ENCODE measurements around the gene LIN9. TPM values are rescaled to one million over a fixed set of nuclear protein-coding genes. Genes with fewer than 3 reads are reported as not detected.
"Not testable (repeated sequence)": the region's sequence is repeated elsewhere in the genome, so short reads cannot be mapped to it uniquely, and the experiment has no call there.

The LIN9 gene
- total and polyA plus RNA-seq, 2 donors from 2014 or later, result 0.73 to 2.7 TPM

DNA sequence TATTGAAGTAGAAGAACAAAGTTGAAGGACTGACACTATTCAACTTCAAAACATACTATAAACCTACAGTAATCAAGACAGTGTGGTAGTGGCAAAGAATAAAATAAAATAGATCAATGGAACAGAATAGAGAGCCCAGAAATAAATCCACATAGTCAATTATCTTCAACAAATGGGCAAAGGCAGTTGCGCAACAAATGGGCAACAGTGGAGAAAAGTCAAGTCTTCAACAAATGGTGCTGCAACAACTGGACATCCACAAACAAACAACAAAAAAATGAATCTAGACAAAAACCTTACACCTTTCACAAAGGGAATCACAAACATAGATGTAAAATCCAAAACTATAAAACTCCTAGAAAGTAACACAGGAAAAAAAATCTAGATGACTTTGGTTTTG is 47.1 kb downstream of the LIN9 start:
- TF ChIP-seq, protein P1, sequence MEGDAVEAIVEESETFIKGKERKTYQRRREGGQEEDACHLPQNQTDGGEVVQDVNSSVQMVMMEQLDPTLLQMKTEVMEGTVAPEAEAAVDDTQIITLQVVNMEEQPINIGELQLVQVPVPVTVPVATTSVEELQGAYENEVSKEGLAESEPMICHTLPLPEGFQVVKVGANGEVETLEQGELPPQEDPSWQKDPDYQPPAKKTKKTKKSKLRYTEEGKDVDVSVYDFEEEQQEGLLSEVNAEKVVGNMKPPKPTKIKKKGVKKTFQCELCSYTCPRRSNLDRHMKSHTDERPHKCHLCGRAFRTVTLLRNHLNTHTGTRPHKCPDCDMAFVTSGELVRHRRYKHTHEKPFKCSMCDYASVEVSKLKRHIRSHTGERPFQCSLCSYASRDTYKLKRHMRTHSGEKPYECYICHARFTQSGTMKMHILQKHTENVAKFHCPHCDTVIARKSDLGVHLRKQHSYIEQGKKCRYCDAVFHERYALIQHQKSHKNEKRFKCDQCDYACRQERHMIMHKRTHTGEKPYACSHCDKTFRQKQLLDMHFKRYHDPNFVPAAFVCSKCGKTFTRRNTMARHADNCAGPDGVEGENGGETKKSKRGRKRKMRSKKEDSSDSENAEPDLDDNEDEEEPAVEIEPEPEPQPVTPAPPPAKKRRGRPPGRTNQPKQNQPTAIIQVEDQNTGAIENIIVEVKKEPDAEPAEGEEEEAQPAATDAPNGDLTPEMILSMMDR (IDR thresholded peaks at IDR 0.05; ENCODE audit: borderline replicate concordance, extremely low read depth, insufficient read depth), result no peak
- intact Hi-C loops (cut with DNase I), result no loop called here
- no peaks in the 10 kb centered on the region for H3K4me1 ChIP-seq (ENCODE audit: control insufficient read depth in 2 of 3, insufficient read depth in 2 of 3, low read depth in 1 of 3, low read length in 3 of 3)
- H3K4me3 ChIP-seq (ENCODE audit: low read length in 3 of 3), result no peak overlapping the region
- DNase-seq, result no peak
- no peaks in the 10 kb centered on the region for H3K36me3 ChIP-seq (ENCODE audit: control insufficient read depth in 2 of 3, insufficient read depth in 3 of 3, low read length in 3 of 3)
- no peaks in the 10 kb centered on the region for H3K27me3 ChIP-seq (ENCODE audit: control insufficient read depth, insufficient read depth, low read length)
- no peak for FAIRE-seq
- H3K9ac ChIP-seq (ENCODE audit: low read length in 3 of 3), result no peak overlapping the region
- H3K9me3 ChIP-seq (ENCODE audit: control insufficient read depth in 2 of 3, insufficient read depth in 1 of 3, low read length in 3 of 3), result peaks cover 0 to 15% (median 0%) of the 10 kb centered on the region in 3 donors
- no peak overlapping the region for H3K27ac ChIP-seq (ENCODE audit: low read depth in 2 of 2, low read length in 2 of 2)

GRCh38 chr1:226255380-226255779 is 53.6 kb downstream of the LIN9 start:
- Histone ChIP-seq H3K36me3 (ENCODE audit: control insufficient read depth in 2 of 3, insufficient read depth in 3 of 3, low read length in 3 of 3) (peaks cover 0 to under 1% (median 0%) of the 10 kb centered on the region in 3 donors), H3K27ac (ENCODE audit: low read depth in 2 of 2, low read length in 2 of 2) (no peak overlapping the region), H3K27me3 (ENCODE audit: control insufficient read depth, insufficient read depth, low read length) (no peaks in the 10 kb centered on the region), H3K4me1 (ENCODE audit: control insufficient read depth in 2 of 3, insufficient read depth in 2 of 3, low read depth in 1 of 3, low read length in 3 of 3) (no peaks in the 10 kb centered on the region), H3K4me3 (ENCODE audit: low read length in 3 of 3) (no peak overlapping the region), H3K9me3 (ENCODE audit: control insufficient read depth in 2 of 3, insufficient read depth in 1 of 3, low read length in 3 of 3) (peaks cover 0 to 5% (median 0%) of the 10 kb centered on the region in 3 donors), H3K9ac (ENCODE audit: low read length in 3 of 3) (no peak overlapping the region)
- TF ChIP-seq, protein P1 (IDR thresholded peaks at IDR 0.05; ENCODE audit: borderline replicate concordance, extremely low read depth, insufficient read depth), result no peak
- FAIRE-seq, result no peak
- intact Hi-C loops (cut with DNase I), result no loop called here
- DNase-seq, result no peak

DNA sequence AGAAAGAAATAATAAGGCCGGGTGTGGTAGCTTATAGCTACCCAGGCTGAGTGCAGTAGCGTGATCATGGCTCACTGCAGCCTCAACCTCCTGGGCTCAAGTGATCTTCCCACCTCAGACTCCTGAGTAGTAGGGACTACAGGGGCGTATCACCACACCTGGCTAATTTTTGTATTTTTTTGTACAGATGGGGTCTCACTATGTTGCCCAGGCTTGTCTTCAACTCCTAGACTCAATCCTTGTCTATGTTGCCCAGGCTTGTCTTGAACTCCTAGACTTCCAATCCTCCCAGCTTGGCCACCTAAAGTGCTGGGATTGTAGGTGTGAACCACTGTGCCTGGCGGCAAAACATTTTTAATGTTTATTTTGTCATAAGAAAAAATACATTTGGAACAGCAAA is 55.0 kb downstream of the LIN9 start:
- peaks cover 0 to 2% (median 0%) of the 10 kb centered on the region in 3 donors for H3K36me3 ChIP-seq (ENCODE audit: control insufficient read depth in 2 of 3, insufficient read depth in 3 of 3, low read length in 3 of 3)
- H3K4me1 ChIP-seq (ENCODE audit: control insufficient read depth in 2 of 3, insufficient read depth in 2 of 3, low read depth in 1 of 3, low read length in 3 of 3), result no peaks in the 10 kb centered on the region
- FAIRE-seq (no peak), DNase-seq (no peak)
- H3K27ac ChIP-seq (ENCODE audit: low read depth in 2 of 2, low read length in 2 of 2), result no peak overlapping the region
- H3K27me3 ChIP-seq (ENCODE audit: control insufficient read depth, insufficient read depth, low read length), result no peaks in the 10 kb centered on the region
- intact Hi-C loops (cut with DNase I), result no loop called here
- no peaks in the 10 kb centered on the region for H3K9me3 ChIP-seq (ENCODE audit: control insufficient read depth in 2 of 3, insufficient read depth in 1 of 3, low read length in 3 of 3)
- no peak overlapping the region for H3K4me3 ChIP-seq (ENCODE audit: low read length in 3 of 3)
- no peak overlapping the region for H3K9ac ChIP-seq (ENCODE audit: low read length in 3 of 3)
- TF ChIP-seq, protein P1 (IDR thresholded peaks at IDR 0.05; ENCODE audit: borderline replicate concordance, extremely low read depth, insufficient read depth), result no peak

GRCh38 chr1:226252841-226253240 is 56.1 kb downstream of the LIN9 start:
- intact Hi-C loops (cut with DNase I); DNase-seq; H3K27me3 ChIP-seq (ENCODE audit: control insufficient read depth, insufficient read depth, low read length); H3K4me1 ChIP-seq (ENCODE audit: control insufficient read depth in 2 of 3, insufficient read depth in 2 of 3, low read depth in 1 of 3, low read length in 3 of 3); H3K9me3 ChIP-seq (ENCODE audit: control insufficient read depth in 2 of 3, insufficient read depth in 1 of 3, low read length in 3 of 3); H3K27ac ChIP-seq (ENCODE audit: low read depth in 2 of 2, low read length in 2 of 2); H3K4me3 ChIP-seq (ENCODE audit: low read length in 3 of 3); FAIRE-seq; H3K9ac ChIP-seq (ENCODE audit: low read length in 3 of 3); H3K36me3 ChIP-seq (ENCODE audit: control insufficient read depth in 2 of 3, insufficient read depth in 3 of 3, low read length in 3 of 3): not testable (repeated sequence)
